ENCODE results near the gene GEMIN2.
"Not testable (repeated sequence)": the region's sequence is repeated elsewhere in the genome, so short reads cannot be mapped to it uniquely, and the experiment has no call there.

GEMIN2 gene

GRCh38 chr14:39113685-39114072 is 444 bp upstream of the GEMIN2 start:
- no peak for DNase-seq (ENCODE audit: low read depth in 2 of 2)
- TF ChIP-seq CTCF (IDR thresholded peaks at IDR 0.05; ENCODE audit: low read depth, low read length) = no peak
- peak overlapping the region in 1 of 2 donors; percentile 76 for H3K4me3 ChIP-seq (replicated peaks in 1 of 2; ENCODE audit: low read depth in 2 of 2, low read length in 2 of 2)

- no peak overlapping the region for H3K4me3 ChIP-seq (replicated peaks in 1 of 2; ENCODE audit: low read depth in 2 of 2, low read length in 2 of 2)
- no peak for DNase-seq (ENCODE audit: low read depth in 2 of 2)
- no peak for TF ChIP-seq CTCF (IDR thresholded peaks at IDR 0.05; ENCODE audit: low read depth, low read length)
These were observed 8.4 kb downstream of the GEMIN2 start for GRCh38 chr14:39122330-39123138.

- H3K4me3 ChIP-seq (replicated peaks in 1 of 2; ENCODE audit: low read depth in 2 of 2, low read length in 2 of 2); DNase-seq (ENCODE audit: low read depth in 2 of 2): not testable (repeated sequence)
These were observed 23.7 kb downstream of the GEMIN2 start for GRCh38 chr14:39137835-39138234.

GRCh38 chr14:39138440-39138839 is 24.3 kb downstream of the GEMIN2 start:
- TF ChIP-seq CTCF (IDR thresholded peaks at IDR 0.05; ENCODE audit: low read depth, low read length) = no peak
- H3K4me3 ChIP-seq (replicated peaks in 1 of 2; ENCODE audit: low read depth in 2 of 2, low read length in 2 of 2) = no peak overlapping the region
- peak; percentile 13 to 18 for DNase-seq (ENCODE audit: low read depth in 2 of 2)

- DNase-seq (ENCODE audit: low read depth in 2 of 2) = no peak
- TF ChIP-seq CTCF (IDR thresholded peaks at IDR 0.05; ENCODE audit: low read depth, low read length) = no peak
- H3K4me3 ChIP-seq (replicated peaks in 1 of 2; ENCODE audit: low read depth in 2 of 2, low read length in 2 of 2) = no peak overlapping the region
These were observed 26.0 kb downstream of the GEMIN2 start for GRCh38 chr14:39140170-39140569.

GRCh38 chr14:39141623-39142022 is 27.5 kb downstream of the GEMIN2 start:
- DNase-seq (ENCODE audit: low read depth in 2 of 2); H3K4me3 ChIP-seq (replicated peaks in 1 of 2; ENCODE audit: low read depth in 2 of 2, low read length in 2 of 2): not testable (repeated sequence)

- not testable (repeated sequence) for DNase-seq (ENCODE audit: low read depth in 2 of 2)
These were observed 29.1 kb downstream of the GEMIN2 start for GRCh38 chr14:39143226-39143625.

GRCh38 chr14:39145266-39145966 is 31.3 kb downstream of the GEMIN2 start:
- TF ChIP-seq CTCF (IDR thresholded peaks at IDR 0.05; ENCODE audit: low read depth, low read length) = no peak
- no peak for DNase-seq (ENCODE audit: low read depth in 2 of 2)
- H3K4me3 ChIP-seq (replicated peaks in 1 of 2; ENCODE audit: low read depth in 2 of 2, low read length in 2 of 2) = no peak overlapping the region

More at GRCh38 chr14:39143226-39143625, 29.1 kb downstream of the GEMIN2 start:
- not testable (repeated sequence) for H3K4me3 ChIP-seq (replicated peaks in 1 of 2; ENCODE audit: low read depth in 2 of 2, low read length in 2 of 2)
